Suprapubic skin (tissue), 4 donors: ENCODE measurements around the gene RCAN2. TPM values are rescaled to one million over a fixed set of nuclear protein-coding genes. Genes with fewer than 3 reads are reported as not detected.
A peak's percentile ranks its signal among the peaks of the same experiment; 100 is the strongest.

Experiments
- DNase-seq, 2 donors: peaks; one replicate each; pipeline ENCODE4 v3.0.0-alpha.2; 2019; ENCODE audit warnings: low spot score in 2 of 2
- H3K27ac ChIP-seq: fragments of 200-600 bp; sonication (generic); one replicate; pipeline ENCODE4 v1.5.1; 2019
- H3K27me3 ChIP-seq: fragments of 200-600 bp; sonication (generic); one replicate; pipeline ENCODE4 v1.5.1; 2019
- H3K36me3 ChIP-seq: fragments of 200-600 bp; sonication (generic); one replicate; pipeline ENCODE4 v1.5.1; 2019
- H3K4me1 ChIP-seq: fragments of 200-600 bp; sonication (generic); one replicate; pipeline ENCODE4 v1.5.1; 2019
- H3K4me3 ChIP-seq: fragments of 200-600 bp; sonication (generic); one replicate; pipeline ENCODE4 v1.5.1; 2019; ENCODE audit warnings: mild to moderate bottlenecking
- H3K9me3 ChIP-seq: fragments of 200-600 bp; sonication (generic); one replicate; pipeline ENCODE4 v1.5.1; 2019
- CTCF ChIP-seq, 2 donors: fragments of 200-600 bp in 1 of 2; fragments of 450-650 bp in 1 of 2; sonication (generic) in 1 of 2; IDR thresholded peaks; one replicate each; pipeline ENCODE4 v1.5.1; 2016 to 2019; ENCODE audit warnings: antibody characterized with exemption in 2 of 2, mild to moderate bottlenecking in 1 of 2, moderate library complexity in 1 of 2
- EP300 ChIP-seq: sonication (generic); formaldehyde crosslinking; IDR thresholded peaks from one replicate; pipeline ENCODE4 v1.6.1; 2017; ENCODE audit warnings: antibody characterized with exemption
- POLR2A ChIP-seq, 2 donors: fragments of 450-650 bp; IDR thresholded peaks; one replicate each; pipeline ENCODE4 v1.6.1; 2017; ENCODE audit warnings: antibody characterized with exemption in 2 of 2, mild to moderate bottlenecking in 2 of 2, moderate library complexity in 2 of 2
- POLR2AphosphoS5 ChIP-seq, 3 donors: sonication (generic); formaldehyde crosslinking; IDR thresholded peaks; one replicate each; pipeline ENCODE4 v1.6.1; 2017; ENCODE audit warnings: antibody characterized with exemption in 3 of 3
- whole genome bisulfite sequencing: methylation state at CpG from one replicate; pipeline ENCODE4 v1.1.5; 2018; 5-methylcytosine and 5-hydroxymethylcytosine counted together
- total RNA-seq, 4 donors: library from RNA; depleted of rRNA; stranded (reverse); fragments of >200 nt; gene quantifications; one replicate each; pipeline ENCODE4 v1.1.0, GENCODE V29; 2016

RCAN2 gene
- total RNA-seq, 4 donors from 2014 or later: 6.7 to 15.3 (median 13.8) TPM

- TF ChIP-seq CTCF (IDR thresholded peaks at IDR 0.05) (no peak), POLR2A (IDR thresholded peaks at IDR 0.05) (no peak), POLR2AphosphoS5 (IDR thresholded peaks at IDR 0.05) (no peak), EP300 (no peak)
- no peak overlapping the region for H3K27ac ChIP-seq
- H3K4me3 ChIP-seq: no peak overlapping the region
- H3K27me3 ChIP-seq: no peaks in the 10 kb centered on the region
- DNase-seq: no peak
- H3K36me3 ChIP-seq: no peaks in the 10 kb centered on the region
- H3K4me1 ChIP-seq: peaks cover 3% of the 10 kb centered on the region
- H3K9me3 ChIP-seq: no peaks in the 10 kb centered on the region
Measured at GRCh38 chr6:46504242-46504641, 13.0 kb upstream of the RCAN2 start.

DNA sequence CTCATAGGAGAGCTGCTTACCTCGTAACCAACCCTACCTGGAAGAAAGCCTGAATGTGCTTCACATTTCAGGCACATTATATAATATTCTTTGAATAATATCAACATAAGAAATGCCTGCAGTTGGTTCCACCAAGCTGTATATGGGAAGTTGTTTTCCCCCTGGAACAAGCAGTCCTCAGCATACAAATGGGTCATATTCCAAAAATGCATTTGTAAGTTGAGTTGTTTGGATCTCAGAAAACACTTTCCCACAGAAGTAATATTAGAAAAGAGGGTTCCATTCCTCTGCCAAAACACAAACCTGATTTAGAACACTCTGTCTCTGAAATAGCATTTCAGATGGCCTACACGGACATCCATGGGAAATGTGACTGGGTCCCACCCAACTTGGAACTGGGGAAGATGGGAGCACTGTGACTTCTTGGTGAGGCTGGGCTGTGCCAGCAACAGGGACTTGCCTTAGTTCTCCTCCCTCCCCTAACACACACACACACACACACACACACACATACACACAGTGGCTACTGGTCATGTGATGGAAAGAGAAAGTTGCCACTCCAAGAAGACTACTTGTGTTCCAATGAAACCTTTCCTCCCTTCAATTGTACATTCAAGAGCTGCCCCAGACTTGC, 11.4 kb upstream of the RCAN2 start:
- 81% methylated on average over 2 of the region's 2 CpGs for WGBS
- Histone ChIP-seq H3K4me1 (peaks cover 3% of the 10 kb centered on the region), H3K27me3 (no peaks in the 10 kb centered on the region), H3K27ac (peak overlapping the region; percentile 25), H3K36me3 (no peaks in the 10 kb centered on the region), H3K9me3 (no peaks in the 10 kb centered on the region), H3K4me3 (no peak overlapping the region)
- TF ChIP-seq EP300: no peak
- TF ChIP-seq POLR2A (IDR thresholded peaks at IDR 0.05): no peak
- TF ChIP-seq POLR2AphosphoS5 (IDR thresholded peaks at IDR 0.05): no peak
- TF ChIP-seq CTCF (IDR thresholded peaks at IDR 0.05): no peak
- DNase-seq: no peak

DNA sequence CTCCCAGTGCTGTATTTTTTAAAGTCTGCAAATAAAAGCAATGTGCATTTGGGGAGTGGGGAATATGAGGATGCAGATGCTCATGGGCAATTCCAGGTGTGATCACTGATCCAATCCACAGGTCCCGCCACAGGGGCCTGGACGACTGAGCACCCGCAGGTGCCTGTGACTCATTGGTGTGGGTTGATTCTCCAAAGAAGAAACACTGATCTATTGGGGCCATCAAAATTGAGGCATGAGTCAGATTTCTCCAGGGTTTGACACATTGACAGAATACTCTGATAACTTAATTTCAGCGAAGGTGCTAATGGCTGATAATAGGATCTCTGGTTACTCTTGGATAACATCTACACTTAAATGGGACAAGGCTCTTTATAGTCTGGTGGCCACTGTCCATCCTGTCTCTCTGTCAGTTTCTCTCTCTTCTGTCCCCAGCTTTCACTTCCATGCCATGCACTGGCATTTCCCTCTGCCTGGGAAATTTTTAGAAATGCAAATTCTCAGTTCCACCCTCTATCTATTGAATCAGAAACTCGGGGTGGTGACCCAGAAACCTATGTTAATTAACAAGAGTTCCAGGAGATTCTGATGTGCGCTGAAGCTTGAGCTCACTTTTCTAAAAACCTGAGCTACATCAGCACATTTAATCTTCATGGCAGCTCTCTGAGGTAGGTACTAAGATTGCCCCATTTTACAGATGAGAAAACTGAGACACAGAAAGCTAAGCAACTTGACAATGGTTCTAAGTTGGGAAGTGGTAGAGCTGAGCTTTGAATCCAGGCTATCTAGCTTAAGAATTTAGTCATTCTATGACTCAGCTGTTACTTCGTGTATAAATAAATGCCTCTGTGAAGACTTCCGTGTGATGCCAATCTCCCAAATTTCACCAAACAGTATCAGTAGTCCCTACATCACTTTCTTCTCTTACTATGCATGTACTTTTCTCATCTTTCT, 10.2 kb upstream of the RCAN2 start:
- H3K9me3 ChIP-seq: no peaks in the 10 kb centered on the region
- H3K27ac ChIP-seq: no peak overlapping the region
- 61% methylated on average over 8 of the region's 8 CpGs for WGBS
- H3K4me3 ChIP-seq: no peak overlapping the region
- H3K4me1 ChIP-seq: peaks cover 3% of the 10 kb centered on the region
- H3K36me3 ChIP-seq: no peaks in the 10 kb centered on the region
- no peaks in the 10 kb centered on the region for H3K27me3 ChIP-seq
- TF ChIP-seq CTCF (IDR thresholded peaks at IDR 0.05): no peak
- TF ChIP-seq EP300: no peak
- no peak for TF ChIP-seq POLR2AphosphoS5 (IDR thresholded peaks at IDR 0.05)
- TF ChIP-seq POLR2A (IDR thresholded peaks at IDR 0.05): no peak
- no peak for DNase-seq

- no peak for TF ChIP-seq EP300
- no peak for TF ChIP-seq POLR2A (IDR thresholded peaks at IDR 0.05)
- no peak overlapping the region for H3K27ac ChIP-seq
- peaks cover 3% of the 10 kb centered on the region for H3K4me1 ChIP-seq
- no peak for DNase-seq
- H3K36me3 ChIP-seq: no peaks in the 10 kb centered on the region
- no peaks in the 10 kb centered on the region for H3K27me3 ChIP-seq
- H3K4me3 ChIP-seq: no peak overlapping the region
- H3K9me3 ChIP-seq: no peaks in the 10 kb centered on the region
Measured at GRCh38 chr6:46500382-46500781, 9.1 kb upstream of the RCAN2 start.

- peaks cover 30% of the 10 kb centered on the region for H3K4me1 ChIP-seq
- peak overlapping the region; percentile 80 for H3K27ac ChIP-seq
- peak in 1 of 2 donors; percentile 62 for DNase-seq
- H3K9me3 ChIP-seq: no peaks in the 10 kb centered on the region
- H3K36me3 ChIP-seq: no peaks in the 10 kb centered on the region
- WGBS: 5% methylated on average over 23 of the region's 30 CpGs
- TF ChIP-seq POLR2A (IDR thresholded peaks at IDR 0.05): no peak
- peak in 1 of 2 donors; percentile 60 for TF ChIP-seq CTCF (IDR thresholded peaks at IDR 0.05)
- no peak for TF ChIP-seq EP300
- peak overlapping the region; percentile 75 for H3K4me3 ChIP-seq
- peaks cover 7% of the 10 kb centered on the region for H3K27me3 ChIP-seq
Measured at GRCh38 chr6:46491628-46492547, 639 bp upstream of the RCAN2 start.
